HEK293 (cell line): ENCODE measurements around the gene PRAC2.

Experiments
- CTCF ChIA-PET: fragments of 350-600 bp; formaldehyde crosslinking; extraction: SDS; loops from one replicate; lab custom pipeline; 2021; ENCODE audit warnings: antibody characterized with exemption; lab: Yijun Ruan, JAX
- POLR2A ChIA-PET: fragments of 300-600 bp; formaldehyde crosslinking; extraction: SDS; loops from one replicate; lab custom pipeline; 2020; ENCODE audit warnings: antibody characterized with exemption, inconsistent platforms; lab: Yijun Ruan, JAX
- H3K27ac ChIP-seq: fragments of 200-500 bp; sonication (Bioruptor generic); 2 replicates; pipeline ENCODE4 v1.5.1; 2014; ENCODE audit warnings: low read depth, low read length, control low read depth, inconsistent platforms; ENCODE audit errors: extremely low read depth
- H3K36me3 ChIP-seq, 2 experiments: fragments of 200-500 bp in 1 of 2; sonication (Bioruptor generic) in 1 of 2; 1 replicate in 1 of 2; 2 replicates in 1 of 2; pipeline ENCODE4 v1.5.1; 2014 to 2017; ENCODE audit warnings: inconsistent platforms in 2 of 2, low read length in 2 of 2; ENCODE audit not compliant: control insufficient read depth in 2 of 2, insufficient read depth in 1 of 2
- H3K4me1 ChIP-seq: fragments of 200-500 bp; sonication (Bioruptor generic); 2 replicates; pipeline ENCODE4 v1.5.1; 2014; ENCODE audit warnings: mild to moderate bottlenecking, low read length, inconsistent platforms; ENCODE audit not compliant: control insufficient read depth, insufficient read depth
- H3K4me3 ChIP-seq: 2 replicates; pipeline ENCODE4 v1.5.1; 2011; ENCODE audit warnings: low read depth, mild to moderate bottlenecking, control low read depth, low read length, moderate library complexity
- H3K9me3 ChIP-seq: fragments of 200-500 bp; sonication (Bioruptor generic); 2 replicates; pipeline ENCODE4 v1.5.1; 2014; ENCODE audit warnings: low read depth, low read length, inconsistent platforms; ENCODE audit not compliant: control insufficient read depth, insufficient read depth
- KLF1 ChIP-seq: fragments of 450-650 bp; formaldehyde crosslinking; IDR thresholded peaks from 2 replicates; pipeline ENCODE4 v1.5.1; 2016; ENCODE audit warnings: missing biosample characterization, missing genetic modification characterization
- KLF7 ChIP-seq: fragments of 450-650 bp; formaldehyde crosslinking; IDR thresholded peaks from 2 replicates; pipeline ENCODE4 v1.5.1; 2016; ENCODE audit warnings: missing biosample characterization, missing genetic modification characterization, borderline replicate concordance
- OSR2 ChIP-seq: fragments of 450-650 bp; formaldehyde crosslinking; IDR thresholded peaks from 2 replicates; pipeline ENCODE4 v1.5.1; 2016; ENCODE audit warnings: missing biosample characterization, missing genetic modification characterization
- SETDB1 ChIP-seq: IDR thresholded peaks from one replicate; pipeline ENCODE4 v1.6.1; 2017; ENCODE audit warnings: mild to moderate bottlenecking, low read length, moderate library complexity, mixed read lengths; ENCODE audit not compliant: insufficient read length
- SP3 ChIP-seq: fragments of 450-650 bp; formaldehyde crosslinking; IDR thresholded peaks from 2 replicates; pipeline ENCODE4 v1.5.1; 2016; ENCODE audit warnings: missing biosample characterization, missing genetic modification characterization
- YY2 ChIP-seq: fragments of 450-650 bp; formaldehyde crosslinking; IDR thresholded peaks from 2 replicates; pipeline ENCODE4 v1.5.1; 2016; ENCODE audit warnings: missing biosample characterization, missing genetic modification characterization
- ZNF121 ChIP-seq: fragments of 450-650 bp; formaldehyde crosslinking; IDR thresholded peaks from 2 replicates; pipeline ENCODE4 v1.5.1; 2016; ENCODE audit warnings: missing biosample characterization, missing genetic modification characterization
- ZNF132 ChIP-seq: fragments of 450-650 bp; formaldehyde crosslinking; IDR thresholded peaks from 2 replicates; pipeline ENCODE4 v1.5.1; 2017; ENCODE audit warnings: missing biosample characterization, missing genetic modification characterization, borderline replicate concordance
- ZNF140 ChIP-seq: fragments of 450-650 bp; formaldehyde crosslinking; IDR thresholded peaks from 2 replicates; pipeline ENCODE4 v1.5.1; 2016; ENCODE audit warnings: missing biosample characterization, missing genetic modification characterization
- ZNF404 ChIP-seq: fragments of 450-650 bp; formaldehyde crosslinking; IDR thresholded peaks from 2 replicates; pipeline ENCODE4 v1.5.1; 2017; ENCODE audit warnings: missing biosample characterization, missing genetic modification characterization
- ZNF426 ChIP-seq: fragments of 450-650 bp; formaldehyde crosslinking; IDR thresholded peaks from 2 replicates; pipeline ENCODE4 v1.5.1; 2017; ENCODE audit warnings: missing biosample characterization, missing genetic modification characterization, mild to moderate bottlenecking, inconsistent platforms, moderate library complexity
- ZNF555 ChIP-seq: fragments of 450-650 bp; formaldehyde crosslinking; conservative IDR thresholded peaks from 2 replicates; pipeline ENCODE4 v1.5.1; 2017; ENCODE audit warnings: missing biosample characterization, mild to moderate bottlenecking, missing genetic modification characterization, inconsistent platforms
- ZNF585B ChIP-seq: fragments of 450-650 bp; formaldehyde crosslinking; IDR thresholded peaks from 2 replicates; pipeline ENCODE4 v1.5.1; 2016; ENCODE audit warnings: missing biosample characterization, missing genetic modification characterization
- ZNF777 ChIP-seq: fragments of 450-650 bp; formaldehyde crosslinking; IDR thresholded peaks from 2 replicates; pipeline ENCODE4 v1.5.1; 2017; ENCODE audit warnings: missing biosample characterization, missing genetic modification characterization, borderline replicate concordance
- ZNF830 ChIP-seq: fragments of 450-650 bp; IDR thresholded peaks from 2 replicates; pipeline ENCODE4 v1.5.0; 2018; ENCODE audit warnings: missing biosample characterization, missing genetic modification characterization, low read depth, mild to moderate bottlenecking, moderate library complexity
- TF ChIP-seq, protein P1 (sequence below): fragments of 450-650 bp; formaldehyde crosslinking; IDR thresholded peaks from 2 replicates; pipeline ENCODE4 v1.5.1; 2016; ENCODE audit warnings: missing biosample characterization, missing genetic modification characterization, borderline replicate concordance

Gene PRAC2

GRCh38 chr17:48717367-48718226, 5.4 kb upstream of the PRAC2 start (continued):
- TF ChIP-seq, protein P1, sequence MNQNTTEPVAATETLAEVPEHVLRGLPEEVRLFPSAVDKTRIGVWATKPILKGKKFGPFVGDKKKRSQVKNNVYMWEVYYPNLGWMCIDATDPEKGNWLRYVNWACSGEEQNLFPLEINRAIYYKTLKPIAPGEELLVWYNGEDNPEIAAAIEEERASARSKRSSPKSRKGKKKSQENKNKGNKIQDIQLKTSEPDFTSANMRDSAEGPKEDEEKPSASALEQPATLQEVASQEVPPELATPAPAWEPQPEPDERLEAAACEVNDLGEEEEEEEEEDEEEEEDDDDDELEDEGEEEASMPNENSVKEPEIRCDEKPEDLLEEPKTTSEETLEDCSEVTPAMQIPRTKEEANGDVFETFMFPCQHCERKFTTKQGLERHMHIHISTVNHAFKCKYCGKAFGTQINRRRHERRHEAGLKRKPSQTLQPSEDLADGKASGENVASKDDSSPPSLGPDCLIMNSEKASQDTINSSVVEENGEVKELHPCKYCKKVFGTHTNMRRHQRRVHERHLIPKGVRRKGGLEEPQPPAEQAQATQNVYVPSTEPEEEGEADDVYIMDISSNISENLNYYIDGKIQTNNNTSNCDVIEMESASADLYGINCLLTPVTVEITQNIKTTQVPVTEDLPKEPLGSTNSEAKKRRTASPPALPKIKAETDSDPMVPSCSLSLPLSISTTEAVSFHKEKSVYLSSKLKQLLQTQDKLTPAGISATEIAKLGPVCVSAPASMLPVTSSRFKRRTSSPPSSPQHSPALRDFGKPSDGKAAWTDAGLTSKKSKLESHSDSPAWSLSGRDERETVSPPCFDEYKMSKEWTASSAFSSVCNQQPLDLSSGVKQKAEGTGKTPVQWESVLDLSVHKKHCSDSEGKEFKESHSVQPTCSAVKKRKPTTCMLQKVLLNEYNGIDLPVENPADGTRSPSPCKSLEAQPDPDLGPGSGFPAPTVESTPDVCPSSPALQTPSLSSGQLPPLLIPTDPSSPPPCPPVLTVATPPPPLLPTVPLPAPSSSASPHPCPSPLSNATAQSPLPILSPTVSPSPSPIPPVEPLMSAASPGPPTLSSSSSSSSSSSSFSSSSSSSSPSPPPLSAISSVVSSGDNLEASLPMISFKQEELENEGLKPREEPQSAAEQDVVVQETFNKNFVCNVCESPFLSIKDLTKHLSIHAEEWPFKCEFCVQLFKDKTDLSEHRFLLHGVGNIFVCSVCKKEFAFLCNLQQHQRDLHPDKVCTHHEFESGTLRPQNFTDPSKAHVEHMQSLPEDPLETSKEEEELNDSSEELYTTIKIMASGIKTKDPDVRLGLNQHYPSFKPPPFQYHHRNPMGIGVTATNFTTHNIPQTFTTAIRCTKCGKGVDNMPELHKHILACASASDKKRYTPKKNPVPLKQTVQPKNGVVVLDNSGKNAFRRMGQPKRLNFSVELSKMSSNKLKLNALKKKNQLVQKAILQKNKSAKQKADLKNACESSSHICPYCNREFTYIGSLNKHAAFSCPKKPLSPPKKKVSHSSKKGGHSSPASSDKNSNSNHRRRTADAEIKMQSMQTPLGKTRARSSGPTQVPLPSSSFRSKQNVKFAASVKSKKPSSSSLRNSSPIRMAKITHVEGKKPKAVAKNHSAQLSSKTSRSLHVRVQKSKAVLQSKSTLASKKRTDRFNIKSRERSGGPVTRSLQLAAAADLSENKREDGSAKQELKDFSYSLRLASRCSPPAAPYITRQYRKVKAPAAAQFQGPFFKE = no peak
- no peak for TF ChIP-seq ZNF555 (tag by site-specific recombination)
- TF ChIP-seq ZNF404 (tag by site-specific recombination) = no peak
- no peak for TF ChIP-seq ZNF121
- no peak for TF ChIP-seq KLF7 (tag by site-specific recombination)
- TF ChIP-seq ZNF426 (tag by site-specific recombination) = no peak
- no peak for TF ChIP-seq SP3 (tag by site-specific recombination)
- TF ChIP-seq ZNF140 (tag by site-specific recombination) = no peak
- no peak for TF ChIP-seq YY2
- TF ChIP-seq KLF1 (tag by site-specific recombination) = no peak
- no peak for TF ChIP-seq ZNF830 (tag by site-specific recombination)
- TF ChIP-seq ZNF132 (tag by site-specific recombination) = no peak

DNA sequence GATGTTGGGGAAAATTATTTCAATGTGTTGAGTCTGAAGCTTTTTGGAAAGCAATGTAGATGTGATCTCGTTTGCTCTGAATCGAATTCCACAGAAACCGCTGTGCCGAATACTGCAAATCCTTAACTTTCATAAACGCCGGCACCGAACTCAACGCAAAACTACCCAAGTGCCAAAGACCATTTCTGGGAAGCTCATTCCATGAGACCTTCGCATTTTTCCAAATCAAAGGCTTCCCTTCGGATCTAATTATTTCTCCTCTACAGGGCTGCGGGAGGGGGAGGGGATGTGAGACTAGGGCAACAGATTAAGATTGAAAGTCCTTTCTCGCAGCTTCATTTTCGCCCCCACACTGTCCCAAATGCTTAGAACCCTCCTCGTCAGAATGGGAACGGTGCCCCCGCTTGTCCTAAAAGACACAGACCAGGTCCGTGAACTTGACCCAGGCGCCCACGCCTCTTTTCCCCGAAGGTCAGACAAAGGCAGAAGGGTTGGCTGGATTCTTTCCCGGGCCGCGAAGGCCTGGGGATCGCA, 4.7 kb upstream of the PRAC2 start:
- peak overlapping the region; percentile 32 for H3K4me3 ChIP-seq
- TF ChIP-seq OSR2 (tag by site-specific recombination) (no peak), SETDB1 (no peak), ZNF777 (tag by site-specific recombination) (no peak), ZNF585B (tag by site-specific recombination) (no peak), ZNF426 (tag by site-specific recombination) (no peak)
- ChIA-PET POLR2A (interaction anchor here (1.0 kb wide), 1 partner anchor 10 kb away, joined by 3 read pairs; the partner anchor contains the start of gene HOXB13), CTCF (interaction anchor here (0.9 to 14.1 kb wide), 7 partner anchors 8 to 166 kb away, joined by 3 to 246 read pairs (median 4); no protein-coding TSS in a partner anchor)
- no peaks in the 10 kb centered on the region for H3K36me3 ChIP-seq
- H3K4me1 ChIP-seq = no peaks in the 10 kb centered on the region
- H3K9me3 ChIP-seq = no peaks in the 10 kb centered on the region
- H3K27ac ChIP-seq = no peak overlapping the region
